Activated CD4-positive, alpha-beta memory T cell treated with anti-CD3 and anti-CD28 coated beads for 36 hours (primary cell): ENCODE data around the gene MFAP2. TPM values are rescaled to one million over a fixed set of nuclear protein-coding genes. Genes with fewer than 3 reads are reported as not detected.
"Not testable (repeated sequence)": the region's sequence is repeated elsewhere in the genome, so short reads cannot be mapped to it uniquely, and the experiment has no call there.

Source experiments
- CTCF ChIA-PET: fragments of 350-600 bp; sonication (Branson Sonifier 250); formaldehyde crosslinking; loops from one replicate; lab custom pipeline; 2021; ENCODE audit warnings: antibody characterized with exemption, inconsistent platforms; lab: Charles Lee
- POLR2A ChIA-PET: fragments of 350-600 bp; sonication (Branson Sonifier 250); formaldehyde crosslinking; loops from one replicate; lab custom pipeline; 2021; ENCODE audit warnings: antibody characterized with exemption; lab: Charles Lee
- DNase-seq: peaks from one replicate; pipeline ENCODE4 v3.0.0-alpha.2; 2020
- H3K27ac Mint-ChIP-seq: one replicate; pipeline ENCODE4 v1.8.0; 2021; ENCODE audit warnings: mixed read lengths
- H3K27me3 Mint-ChIP-seq: one replicate; pipeline ENCODE4 v1.8.0; 2021; ENCODE audit warnings: mixed read lengths
- H3K36me3 Mint-ChIP-seq: one replicate; pipeline ENCODE4 v1.8.0; 2021; ENCODE audit warnings: mixed read lengths
- H3K4me1 Mint-ChIP-seq: one replicate; pipeline ENCODE4 v1.8.0; 2021; ENCODE audit warnings: low read depth, mixed read lengths
- H3K4me3 Mint-ChIP-seq: one replicate; pipeline ENCODE4 v1.8.0; 2021; ENCODE audit warnings: mild to moderate bottlenecking, mixed read lengths
- H3K9me3 Mint-ChIP-seq: one replicate; pipeline ENCODE4 v1.8.0; 2021; ENCODE audit warnings: mixed read lengths
- intact Hi-C: fragments of 100-400 bp; cut with micrococcal nuclease; formaldehyde crosslinking; loops from one replicate; pipeline ENCODE4 v1.15.1; 2023
- total RNA-seq, 2 experiments: library from RNA; stranded (reverse); gene quantifications; one replicate each; pipeline ENCODE4 v1.2.3, GENCODE V29; 2021

The MFAP2 gene
- total RNA-seq, 2 experiments from 2014 or later, result not detected

- intact Hi-C loops, H3K9me3 Mint-ChIP-seq, DNase-seq, CTCF ChIA-PET, H3K4me1 Mint-ChIP-seq, H3K27me3 Mint-ChIP-seq, H3K27ac Mint-ChIP-seq, POLR2A ChIA-PET, H3K4me3 Mint-ChIP-seq, H3K36me3 Mint-ChIP-seq: not testable (repeated sequence)
These were observed 49.0 kb downstream of the MFAP2 start for GRCh38 chr1:16931206-16931934.

- H3K4me1 Mint-ChIP-seq, H3K27me3 Mint-ChIP-seq, H3K27ac Mint-ChIP-seq, H3K36me3 Mint-ChIP-seq, intact Hi-C loops, H3K9me3 Mint-ChIP-seq, DNase-seq, POLR2A ChIA-PET, H3K4me3 Mint-ChIP-seq: not testable (repeated sequence)
- CTCF ChIA-PET, result interaction anchor here (1.0 kb wide), 1 partner anchor 31 kb away, joined by 3 read pairs; no protein-coding TSS in a partner anchor
These were observed 51.0 kb downstream of the MFAP2 start for GRCh38 chr1:16929146-16930041.

GRCh38 chr1:16927711-16928485, 52.5 kb downstream of the MFAP2 start:
- no peak for DNase-seq
- ChIA-PET CTCF (interaction anchor here (0.6 kb wide), 1 partner anchor 24 kb away, joined by 3 read pairs; no protein-coding TSS in a partner anchor), POLR2A (no interaction called here)
- Mint-ChIP-seq H3K9me3 (no peaks in the 10 kb centered on the region), H3K4me1 (no peaks in the 10 kb centered on the region), H3K27ac (no peak overlapping the region), H3K4me3 (no peak overlapping the region), H3K36me3 (no peaks in the 10 kb centered on the region), H3K27me3 (no peaks in the 10 kb centered on the region)
- intact Hi-C loops, result no loop called here

GRCh38 chr1:16927256-16927655, 53.2 kb downstream of the MFAP2 start:
- no peaks in the 10 kb centered on the region for H3K27me3 Mint-ChIP-seq
- POLR2A ChIA-PET, result no interaction called here
- intact Hi-C loops, result no loop called here
- peaks cover 2% of the 10 kb centered on the region for H3K4me1 Mint-ChIP-seq
- CTCF ChIA-PET, result interaction anchor here (0.6 kb wide), 1 partner anchor 24 kb away, joined by 3 read pairs; no protein-coding TSS in a partner anchor
- no peaks in the 10 kb centered on the region for H3K9me3 Mint-ChIP-seq
- no peak for DNase-seq
- no peaks in the 10 kb centered on the region for H3K36me3 Mint-ChIP-seq
- H3K4me3 Mint-ChIP-seq, result no peak overlapping the region
- H3K27ac Mint-ChIP-seq, result no peak overlapping the region

- intact Hi-C loops, result no loop called here
- Mint-ChIP-seq H3K4me1 (peaks cover 9% of the 10 kb centered on the region), H3K27ac (no peak overlapping the region), H3K9me3 (no peaks in the 10 kb centered on the region), H3K4me3 (no peak overlapping the region), H3K27me3 (no peaks in the 10 kb centered on the region), H3K36me3 (no peaks in the 10 kb centered on the region)
- ChIA-PET CTCF (no interaction called here), POLR2A (no interaction called here)
- DNase-seq, result no peak
These were observed 53.8 kb downstream of the MFAP2 start for GRCh38 chr1:16926491-16927073.

- Mint-ChIP-seq H3K4me1 (peaks cover 15% of the 10 kb centered on the region), H3K9me3 (no peaks in the 10 kb centered on the region), H3K27me3 (no peaks in the 10 kb centered on the region), H3K27ac (no peak overlapping the region), H3K4me3 (no peak overlapping the region), H3K36me3 (no peaks in the 10 kb centered on the region)
- intact Hi-C loops, result no loop called here
- DNase-seq, result no peak
- CTCF ChIA-PET, result no interaction called here
- POLR2A ChIA-PET, result no interaction called here
These were observed 54.6 kb downstream of the MFAP2 start for GRCh38 chr1:16925635-16926490.

GRCh38 chr1:16924919-16925477, 55.4 kb downstream of the MFAP2 start:
- DNase-seq, result no peak
- Mint-ChIP-seq H3K9me3 (no peaks in the 10 kb centered on the region), H3K27ac (no peak overlapping the region), H3K27me3 (no peaks in the 10 kb centered on the region), H3K4me1 (peaks cover 16% of the 10 kb centered on the region), H3K4me3 (no peak overlapping the region), H3K36me3 (no peaks in the 10 kb centered on the region)
- intact Hi-C loops, result no loop called here
- ChIA-PET POLR2A (no interaction called here), CTCF (no interaction called here)

Other genes with a start within 250 kb of the MFAP2 start
- 1,000 to 10,000 TPM; 1,390 to 1,409 TPM for gene RNU1-4, start 240.1 kb downstream of the MFAP2 start, total RNA-seq
- 1,000 to 10,000 TPM; 1,390 to 1,409 TPM for gene RNU1-2, start 84.6 kb downstream of the MFAP2 start, total RNA-seq
- 10 to 100 TPM; 15.9 to 18.7 TPM for gene CROCC, start 58.7 kb downstream of the MFAP2 start, total RNA-seq
- gene ATP13A2, start 31.3 kb upstream of the MFAP2 start, total RNA-seq, result 10 to 100 TPM; 41.8 to 45.9 TPM
- 100 to 1,000 TPM; 154 to 163 TPM for gene SDHB, start 73.4 kb upstream of the MFAP2 start, total RNA-seq
- not detected for gene PADI2, start 138.8 kb upstream of the MFAP2 start, total RNA-seq
- gene PADI1, start 224.5 kb upstream of the MFAP2 start, total RNA-seq, result not detected